ENCODE data around the gene PPEF2.

Gene PPEF2

DNA sequence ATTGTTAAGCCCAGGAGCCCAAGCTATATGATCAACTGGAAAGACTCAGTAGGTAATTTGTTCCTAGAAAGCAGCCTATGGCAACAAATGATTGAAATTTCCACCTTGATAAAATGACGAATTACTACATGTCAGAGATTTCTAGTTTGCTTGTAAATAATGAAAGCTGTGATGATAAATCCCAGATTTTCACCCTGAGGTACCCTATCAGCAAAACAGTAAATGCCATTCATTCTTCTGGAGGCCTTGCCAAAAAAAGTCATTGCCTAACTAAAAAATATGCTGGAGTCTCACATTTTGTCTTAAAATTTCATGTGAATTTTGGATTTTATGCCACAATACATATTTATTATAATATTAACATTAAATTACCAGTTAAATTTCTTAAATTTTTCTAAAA, 71.3 kb downstream of the PPEF2 start:
- DNase-seq (ENCODE audit: low read depth) = no peak

DNA sequence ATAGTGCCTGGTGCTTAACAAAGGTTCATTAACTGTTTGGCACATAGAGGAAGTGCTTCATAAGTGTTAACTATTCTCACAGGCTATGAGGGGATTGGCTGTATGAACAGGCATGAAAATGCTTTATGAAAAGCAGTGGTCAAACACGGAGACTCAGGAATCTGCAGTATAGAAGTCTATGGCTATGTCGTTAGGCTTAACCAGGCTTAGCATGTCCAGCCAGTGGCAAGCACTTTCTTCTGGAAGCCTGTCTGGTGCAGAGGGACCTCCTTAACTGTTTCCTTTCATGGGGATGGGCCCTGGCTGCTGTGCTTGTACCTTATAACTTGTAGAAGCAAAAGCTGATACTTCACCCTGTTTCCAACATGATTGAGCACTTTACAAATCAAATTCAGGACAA, 78.4 kb downstream of the PPEF2 start:
- no peak for DNase-seq (ENCODE audit: low read depth)

- DNase-seq (ENCODE audit: low read depth) = no peak
These were observed 79.8 kb downstream of the PPEF2 start for GRCh38 chr4:75822416-75822815.

GRCh38 chr4:75821966-75822365, 80.3 kb downstream of the PPEF2 start:
- no peak for DNase-seq (ENCODE audit: low read depth)

- DNase-seq (ENCODE audit: low read depth) = no peak
These were observed 81.0 kb downstream of the PPEF2 start for GRCh38 chr4:75821216-75821615.

DNA sequence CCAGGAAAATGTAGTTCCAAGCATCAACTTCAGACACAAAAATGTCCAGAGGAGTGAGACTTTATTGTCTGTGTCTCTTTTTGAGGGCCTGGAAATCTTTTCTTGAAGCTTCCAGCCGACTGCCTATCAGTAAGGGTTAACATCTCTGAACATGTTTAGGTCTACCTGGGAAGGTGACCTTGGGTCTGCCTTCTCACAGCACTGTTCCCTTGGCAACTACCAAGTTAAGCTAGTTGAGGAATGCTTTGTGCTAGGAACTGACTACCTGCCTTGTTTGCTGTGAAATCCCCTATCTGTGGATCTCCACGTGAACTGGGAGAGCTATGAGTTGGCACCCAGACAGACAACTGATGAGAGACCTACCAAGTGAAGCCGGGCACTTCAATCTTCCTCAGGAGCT, 81.6 kb downstream of the PPEF2 start:
- DNase-seq (ENCODE audit: low read depth) = no peak

- no peak for DNase-seq (ENCODE audit: low read depth)
These were observed 82.1 kb downstream of the PPEF2 start for GRCh38 chr4:75820197-75820596.

DNA sequence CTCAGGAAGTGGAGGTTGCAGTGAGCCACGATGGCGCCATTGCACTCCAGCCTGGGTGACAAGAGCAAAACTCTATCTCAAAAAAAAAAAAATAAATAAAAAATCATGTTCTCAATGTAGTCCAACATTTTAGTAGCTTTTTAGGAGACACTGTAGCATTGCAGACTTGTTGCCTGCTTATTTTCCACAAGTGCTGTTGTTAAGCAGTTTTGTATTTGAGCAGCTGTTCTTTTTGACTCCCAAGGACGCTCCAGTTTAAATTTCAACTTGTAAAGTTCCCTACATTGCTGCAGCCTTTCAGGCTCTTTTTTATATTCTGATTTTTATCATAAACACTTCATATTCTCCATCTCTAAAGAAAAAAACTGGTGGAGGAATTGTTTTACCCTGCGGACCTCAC, 83.1 kb downstream of the PPEF2 start:
- no peak for DNase-seq (ENCODE audit: low read depth)

DNA sequence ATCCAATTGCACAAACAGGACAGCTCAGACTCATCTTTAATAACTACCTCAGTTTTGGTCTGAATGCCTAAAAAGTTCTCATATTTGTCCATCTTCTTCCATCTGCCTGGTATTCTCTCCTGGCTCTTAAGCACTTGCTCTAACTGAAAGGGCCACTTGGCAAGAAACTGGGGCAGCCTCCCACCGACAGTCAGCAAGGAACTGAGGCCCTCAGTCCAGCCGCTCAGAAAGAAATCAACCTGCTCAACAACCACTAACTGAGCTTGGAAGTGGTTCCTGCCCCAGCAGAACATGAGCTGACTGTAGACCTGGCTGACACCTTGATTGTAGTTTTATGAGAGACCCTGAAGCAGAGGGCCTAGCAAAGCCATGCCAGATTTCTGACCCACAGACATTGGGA, 84.4 kb downstream of the PPEF2 start:
- DNase-seq (ENCODE audit: low read depth) = no peak

Measured in activated T-cell treated with anti-CD3 and anti-CD28 coated beads for 24 hours (primary cell).